ENCODE results near the gene SOAT2. TPM values are rescaled to one million over a fixed set of nuclear protein-coding genes. Genes with fewer than 3 reads are reported as not detected.

Gene SOAT2
- total RNA-seq, 4 donors from 2014 or later, result not detected

DNA sequence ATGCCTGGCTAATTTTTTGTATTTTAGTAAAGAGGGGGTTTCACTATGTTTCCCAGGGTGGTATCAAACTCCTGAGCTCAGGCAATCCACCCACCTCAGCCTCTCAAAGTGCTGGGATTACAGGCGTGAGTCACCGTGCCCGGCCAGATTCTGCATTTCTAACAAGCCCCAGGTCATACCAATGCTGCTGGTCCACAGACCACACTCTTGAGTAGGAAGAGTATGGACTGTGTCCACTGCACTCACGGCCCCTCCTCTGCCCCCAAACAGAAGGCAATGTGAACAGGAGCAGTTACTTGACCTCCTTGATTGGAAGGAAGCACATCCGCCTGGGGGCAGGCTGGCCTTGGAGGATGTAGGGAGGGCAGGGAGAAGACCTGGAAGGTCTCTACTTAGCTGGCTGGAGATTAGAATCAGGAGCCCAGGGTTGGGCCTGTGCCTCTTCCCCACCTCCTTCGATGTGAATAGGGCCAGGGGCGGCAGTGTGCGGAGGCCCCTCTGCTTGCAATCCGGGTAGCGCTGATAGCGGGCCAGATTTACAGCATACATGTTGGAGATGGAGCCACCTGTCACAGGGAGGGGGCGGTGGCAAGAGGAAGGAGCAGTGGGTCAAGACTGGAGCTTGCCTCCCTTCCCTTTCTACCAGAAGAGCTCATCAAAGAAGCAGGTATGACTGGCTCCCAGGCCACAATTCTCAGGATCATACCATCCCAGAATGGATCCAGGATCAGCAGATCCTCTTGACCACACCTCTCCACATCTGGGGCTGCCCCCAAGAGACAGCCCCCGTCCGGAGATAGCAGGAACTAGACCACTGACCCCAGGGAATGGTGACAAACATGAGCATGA, 67.8 kb downstream of the SOAT2 start:
- no peak for DNase-seq (ENCODE audit: low spot score in 2 of 2)

DNA sequence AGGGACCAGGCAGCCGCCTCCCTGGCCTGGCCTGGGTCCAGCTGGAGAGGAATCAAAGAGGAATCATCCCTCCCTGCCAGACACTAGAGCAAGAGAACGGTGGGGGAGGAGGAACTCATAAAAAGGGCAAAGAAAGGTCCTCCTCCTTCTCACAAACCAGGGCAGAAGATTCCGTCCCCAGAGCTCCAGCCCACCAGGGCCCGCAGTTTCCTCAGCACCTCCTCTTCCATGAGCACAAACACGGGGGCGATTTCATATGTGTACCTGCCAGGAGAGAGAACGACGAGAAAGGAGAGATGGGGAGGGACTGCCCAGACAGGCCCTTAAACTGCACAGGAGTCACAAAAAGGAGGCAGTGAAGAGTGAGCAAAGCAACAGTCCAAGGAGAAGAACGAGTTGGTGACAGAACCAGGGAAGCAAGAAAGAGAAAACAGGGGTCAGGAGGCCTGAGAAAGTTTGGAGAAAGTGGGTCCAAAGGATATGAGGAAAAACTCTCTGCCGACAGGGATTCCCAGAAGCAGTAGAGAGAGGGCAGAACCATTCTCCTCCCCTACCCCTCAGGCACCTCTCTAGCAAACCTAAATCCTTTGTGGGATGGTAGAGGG, 68.5 kb downstream of the SOAT2 start:
- no peak overlapping the region for H3K27ac ChIP-seq
- no peak overlapping the region for H3K4me3 ChIP-seq
- H3K4me1 ChIP-seq, result peaks cover 4% of the 10 kb centered on the region
- peaks cover 21% of the 10 kb centered on the region for H3K36me3 ChIP-seq
- no peaks in the 10 kb centered on the region for H3K27me3 ChIP-seq
- no peak for DNase-seq (ENCODE audit: low spot score in 2 of 2)
- no peaks in the 10 kb centered on the region for H3K9me3 ChIP-seq
- WGBS, result 48% methylated on average over 10 of the region's 10 CpGs
- no peak for TF ChIP-seq EP300 (IDR thresholded peaks at IDR 0.05)
- TF ChIP-seq POLR2AphosphoS5 (IDR thresholded peaks at IDR 0.05), result no peak
- no peak for TF ChIP-seq POLR2A (IDR thresholded peaks at IDR 0.05)
- TF ChIP-seq, protein P1, sequence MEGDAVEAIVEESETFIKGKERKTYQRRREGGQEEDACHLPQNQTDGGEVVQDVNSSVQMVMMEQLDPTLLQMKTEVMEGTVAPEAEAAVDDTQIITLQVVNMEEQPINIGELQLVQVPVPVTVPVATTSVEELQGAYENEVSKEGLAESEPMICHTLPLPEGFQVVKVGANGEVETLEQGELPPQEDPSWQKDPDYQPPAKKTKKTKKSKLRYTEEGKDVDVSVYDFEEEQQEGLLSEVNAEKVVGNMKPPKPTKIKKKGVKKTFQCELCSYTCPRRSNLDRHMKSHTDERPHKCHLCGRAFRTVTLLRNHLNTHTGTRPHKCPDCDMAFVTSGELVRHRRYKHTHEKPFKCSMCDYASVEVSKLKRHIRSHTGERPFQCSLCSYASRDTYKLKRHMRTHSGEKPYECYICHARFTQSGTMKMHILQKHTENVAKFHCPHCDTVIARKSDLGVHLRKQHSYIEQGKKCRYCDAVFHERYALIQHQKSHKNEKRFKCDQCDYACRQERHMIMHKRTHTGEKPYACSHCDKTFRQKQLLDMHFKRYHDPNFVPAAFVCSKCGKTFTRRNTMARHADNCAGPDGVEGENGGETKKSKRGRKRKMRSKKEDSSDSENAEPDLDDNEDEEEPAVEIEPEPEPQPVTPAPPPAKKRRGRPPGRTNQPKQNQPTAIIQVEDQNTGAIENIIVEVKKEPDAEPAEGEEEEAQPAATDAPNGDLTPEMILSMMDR (IDR thresholded peaks at IDR 0.05), result no peak

More for the DNA sequence above, 67.8 kb downstream of the SOAT2 start:
- WGBS, result 78% methylated on average over 8 of the region's 14 CpGs
- TF ChIP-seq POLR2AphosphoS5 (IDR thresholded peaks at IDR 0.05) (no peak), POLR2A (IDR thresholded peaks at IDR 0.05) (no peak), EP300 (IDR thresholded peaks at IDR 0.05) (no peak)
- TF ChIP-seq, protein P1 (IDR thresholded peaks at IDR 0.05), result no peak
- Histone ChIP-seq H3K27me3 (no peaks in the 10 kb centered on the region), H3K9me3 (no peaks in the 10 kb centered on the region), H3K4me3 (no peak overlapping the region), H3K27ac (no peak overlapping the region), H3K4me1 (peaks cover 4% of the 10 kb centered on the region), H3K36me3 (peaks cover 21% of the 10 kb centered on the region)

DNA sequence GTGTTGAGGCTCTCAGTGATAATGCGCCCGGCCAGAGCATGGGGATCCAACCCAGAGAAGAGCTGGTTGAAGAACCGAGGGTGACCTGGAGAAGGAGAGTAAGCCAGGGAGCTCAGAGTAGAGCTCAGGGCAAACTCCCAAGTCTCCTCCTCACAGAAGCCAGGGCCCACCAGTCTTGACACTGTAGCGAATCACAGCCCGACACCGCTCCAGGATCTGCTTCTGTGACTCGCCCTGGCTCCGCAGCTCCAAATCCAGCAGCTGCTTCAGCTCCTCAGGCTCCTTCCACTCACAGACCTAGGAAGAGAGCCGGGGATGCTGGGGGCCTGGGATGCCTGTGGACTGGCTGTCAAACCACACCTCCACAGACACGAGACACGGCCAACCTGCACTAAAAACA, 69.1 kb downstream of the SOAT2 start:
- H3K4me3 ChIP-seq, result no peak overlapping the region
- H3K4me1 ChIP-seq, result peaks cover 4% of the 10 kb centered on the region
- no peak overlapping the region for H3K27ac ChIP-seq
- TF ChIP-seq POLR2A (IDR thresholded peaks at IDR 0.05) (no peak), POLR2AphosphoS5 (IDR thresholded peaks at IDR 0.05) (no peak), EP300 (IDR thresholded peaks at IDR 0.05) (no peak)
- TF ChIP-seq, protein P1 (IDR thresholded peaks at IDR 0.05), result no peak
- H3K9me3 ChIP-seq, result no peaks in the 10 kb centered on the region
- no peak for DNase-seq (ENCODE audit: low spot score in 2 of 2)
- WGBS, result 79% methylated on average over 11 of the region's 11 CpGs
- H3K27me3 ChIP-seq, result no peaks in the 10 kb centered on the region
- peaks cover 21% of the 10 kb centered on the region for H3K36me3 ChIP-seq

DNA sequence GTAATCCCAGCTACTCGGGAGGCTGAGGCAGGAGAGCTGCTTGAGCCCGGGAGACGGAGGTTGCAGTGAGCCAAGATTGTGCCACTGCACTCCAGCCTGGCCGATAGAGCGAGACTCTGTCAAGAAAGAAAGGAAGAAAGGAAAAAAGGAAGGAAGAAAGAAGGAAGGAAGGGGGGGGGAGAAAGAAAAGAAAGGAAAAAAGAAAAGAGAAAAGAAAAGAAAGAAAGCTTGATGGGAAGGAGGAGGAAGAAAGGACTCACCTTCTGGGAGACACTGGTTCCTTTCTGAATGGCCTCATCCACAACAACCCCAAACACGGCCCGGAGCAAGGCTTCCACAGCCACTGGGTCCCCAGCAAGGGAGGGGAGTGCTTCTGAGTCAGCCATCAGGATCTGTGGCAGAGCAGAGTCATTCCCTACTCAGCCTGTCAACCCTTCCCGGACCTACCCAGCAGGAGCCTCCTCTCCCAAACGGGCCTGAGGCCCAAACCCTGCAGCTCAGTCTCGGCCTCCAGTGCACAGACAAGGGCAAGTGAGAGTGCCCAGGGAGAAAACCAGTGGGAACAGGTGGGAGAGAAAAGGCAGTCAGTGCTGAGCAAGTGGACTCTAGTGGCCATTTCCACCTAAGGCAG, 69.9 kb downstream of the SOAT2 start:
- H3K4me3 ChIP-seq, result no peak overlapping the region
- H3K27ac ChIP-seq, result no peak overlapping the region
- WGBS, result 85% methylated on average over 10 of the region's 10 CpGs
- H3K36me3 ChIP-seq, result peaks cover 21% of the 10 kb centered on the region
- H3K4me1 ChIP-seq, result peaks cover 4% of the 10 kb centered on the region
- TF ChIP-seq POLR2AphosphoS5 (IDR thresholded peaks at IDR 0.05) (no peak), EP300 (IDR thresholded peaks at IDR 0.05) (no peak)
- TF ChIP-seq, protein P1 (IDR thresholded peaks at IDR 0.05), result no peak
- DNase-seq (ENCODE audit: low spot score in 2 of 2), result no peak
- H3K27me3 ChIP-seq, result no peaks in the 10 kb centered on the region
- H3K9me3 ChIP-seq, result no peaks in the 10 kb centered on the region

Other genes starting within 250 kb of the SOAT2 start
- gene KRT8, start 198.4 kb upstream of the SOAT2 start, total RNA-seq, result 10 to 100 TPM; 49.4 to 93.7 (median 65.9) TPM
- 100 to 1,000 TPM in 1 of 4 donors, 10 to 100 TPM in 3; 53.3 to 118 (median 71.0) TPM for gene KRT18, start 154.4 kb upstream of the SOAT2 start, total RNA-seq
- 100 to 1,000 TPM; 404 to 559 (median 485) TPM for gene EIF4B, start 97.0 kb upstream of the SOAT2 start, total RNA-seq
- gene TNS2, start 53.4 kb upstream of the SOAT2 start, total RNA-seq, result 100 to 1,000 TPM in 2 of 4 donors, 10 to 100 TPM in 2; 22.8 to 122 (median 78.2) TPM
- gene SPRYD3, start 24.1 kb upstream of the SOAT2 start, total RNA-seq, result 10 to 100 TPM; 26.4 to 44.0 (median 34.4) TPM
- 10 to 100 TPM; 19.2 to 97.0 (median 59.6) TPM for gene IGFBP6, start 5.8 kb upstream of the SOAT2 start, total RNA-seq
- 10 to 100 TPM in 3 of 4 donors, 1 to 10 TPM in 1; 5.9 to 38.9 (median 15.2) TPM for gene ZNF740, start 77.2 kb downstream of the SOAT2 start, total RNA-seq
- gene CSAD, start 77.4 kb downstream of the SOAT2 start, total RNA-seq, result 100 to 1,000 TPM in 1 of 4 donors, 10 to 100 TPM in 3; 35.6 to 175 (median 56.7) TPM
- gene ITGB7, start 103.8 kb downstream of the SOAT2 start, total RNA-seq, result 10 to 100 TPM in 1 of 4 donors, 1 to 10 TPM in 3; 2.9 to 29.1 (median 6.8) TPM
- gene RARG, start 128.7 kb downstream of the SOAT2 start, total RNA-seq, result 100 to 1,000 TPM; 140 to 198 (median 172) TPM
- gene ESPL1, start 164.8 kb downstream of the SOAT2 start, total RNA-seq, result 10 to 100 TPM in 1 of 4 donors, 1 to 10 TPM in 3; 5.7 to 10.6 (median 6.1) TPM
- 100 to 1,000 TPM; 457 to 612 (median 511) TPM for gene PFDN5, start 192.1 kb downstream of the SOAT2 start, total RNA-seq
- 10 to 100 TPM; 38.2 to 54.6 (median 46.3) TPM for gene MYG1, start 196.2 kb downstream of the SOAT2 start, total RNA-seq
- gene AAAS, start 218.1 kb downstream of the SOAT2 start, total RNA-seq, result 10 to 100 TPM; 35.9 to 72.9 (median 52.5) TPM
- not detected for gene SP7, start 232.9 kb downstream of the SOAT2 start, total RNA-seq

Measured in suprapubic skin (tissue), 4 donors.